ENCODE results near the gene AIG1. TPM values are rescaled to one million over a fixed set of nuclear protein-coding genes. Genes with fewer than 3 reads are reported as not detected.

The AIG1 gene
- total and polyA plus RNA-seq, 2 donors (not counting 1 experiment from before 2014, with no cell fraction given) = 40.6 to 42.2 TPM

DNA sequence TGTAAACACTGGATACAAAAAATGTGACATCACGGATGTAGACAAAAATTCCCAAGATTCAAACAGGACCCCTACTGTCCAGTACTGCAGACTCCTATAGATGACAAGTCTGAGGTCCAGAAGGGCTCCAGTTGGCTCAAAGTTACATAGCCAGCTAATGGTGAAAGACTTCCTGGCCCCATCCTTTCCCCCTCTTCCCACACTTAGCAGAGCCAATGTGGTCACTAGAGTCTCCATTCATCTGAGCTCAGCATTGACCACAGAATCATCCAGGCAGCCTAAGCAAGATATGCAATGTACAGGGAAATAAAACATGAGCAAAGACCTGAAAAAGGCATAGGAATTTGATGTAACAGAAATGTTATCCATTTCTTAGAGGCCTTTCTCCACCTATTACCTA is 209.3 kb downstream of the AIG1 start:
- peak; percentile 55 to 87 for DNase-seq (ENCODE audit: low read depth in 2 of 2)
- Histone ChIP-seq H3K4me1 (ENCODE audit: control insufficient read depth, extremely low read depth, insufficient read depth, low read length) (peaks cover 6% of the 10 kb centered on the region), H3K9ac (ENCODE audit: insufficient read depth, low read length) (no peak overlapping the region), H3K27ac (ENCODE audit: insufficient read depth, low read length) (no peak overlapping the region), H3K27me3 (ENCODE audit: control insufficient read depth, insufficient read depth, low read length) (no peaks in the 10 kb centered on the region), H3K9me3 (ENCODE audit: control insufficient read depth, insufficient read depth, low read depth, low read length) (no peaks in the 10 kb centered on the region), H2AFZ (ENCODE audit: low read length) (no peak overlapping the region), H3K4me3 (replicated peaks in 1 of 4; ENCODE audit: control extremely low read depth in 1 of 4, insufficient read depth in 1 of 4, low read depth in 3 of 4, low read length in 4 of 4) (no peak overlapping the region), H3K4me2 (ENCODE audit: extremely low read depth, insufficient read depth, low read length) (peak overlapping the region; percentile 46), H4K20me1 (ENCODE audit: control insufficient read depth, extremely low read depth, insufficient read depth, low read length) (no peaks in the 10 kb centered on the region), H3K36me3 (ENCODE audit: control insufficient read depth, insufficient read depth, low read length) (no peaks in the 10 kb centered on the region), H3K79me2 (ENCODE audit: control insufficient read depth, insufficient read depth, low read length) (no peaks in the 10 kb centered on the region)
- no peak for TF ChIP-seq CTCF (conservative IDR thresholded peaks at IDR 0.05 in 1 of 2, IDR thresholded peaks at IDR 0.05 in 1 of 2; ENCODE audit: low read depth in 1 of 2, low read length in 2 of 2)
- no peak for TF ChIP-seq EZH2 (IDR thresholded peaks at IDR 0.05; ENCODE audit: low read length, missing control alignments)

GRCh38 chr6:143271024-143271423 is 210.3 kb downstream of the AIG1 start:
- TF ChIP-seq CTCF (conservative IDR thresholded peaks at IDR 0.05 in 1 of 2, IDR thresholded peaks at IDR 0.05 in 1 of 2; ENCODE audit: low read depth in 1 of 2, low read length in 2 of 2) (no peak), EZH2 (IDR thresholded peaks at IDR 0.05; ENCODE audit: low read length, missing control alignments) (no peak)
- peak overlapping the region; percentile 48 for H3K4me2 ChIP-seq (ENCODE audit: extremely low read depth, insufficient read depth, low read length)
- DNase-seq (ENCODE audit: low read depth in 2 of 2) = peak; percentile 85 to 87

DNA sequence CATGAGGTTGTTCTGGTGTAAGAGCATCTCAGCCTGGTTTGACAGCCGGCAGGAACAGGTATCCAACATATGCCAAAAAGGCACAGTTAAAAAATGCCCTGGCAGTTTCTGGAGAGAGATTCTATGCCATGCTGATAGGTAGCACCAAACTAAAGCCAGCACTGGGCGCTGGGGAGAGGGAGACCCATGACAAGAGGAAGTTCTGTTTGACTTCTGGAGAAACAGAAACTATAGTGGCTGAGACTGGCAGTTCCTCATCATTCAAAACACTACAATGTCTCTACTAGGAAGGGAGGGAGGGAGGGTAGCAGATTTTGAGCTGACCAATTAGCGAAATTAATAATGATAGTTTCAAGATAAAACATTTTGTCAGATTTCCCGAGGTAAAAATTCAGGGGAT is 215.7 kb downstream of the AIG1 start:
- H3K4me2 ChIP-seq (ENCODE audit: extremely low read depth, insufficient read depth, low read length) = no peak overlapping the region
- H2AFZ ChIP-seq (ENCODE audit: low read length) = no peak overlapping the region
- H3K36me3 ChIP-seq (ENCODE audit: control insufficient read depth, insufficient read depth, low read length) = no peaks in the 10 kb centered on the region
- no peak for DNase-seq (ENCODE audit: low read depth in 2 of 2)
- H3K27me3 ChIP-seq (ENCODE audit: control insufficient read depth, insufficient read depth, low read length) = no peaks in the 10 kb centered on the region
- H3K4me3 ChIP-seq (replicated peaks in 1 of 4; ENCODE audit: control extremely low read depth in 1 of 4, insufficient read depth in 1 of 4, low read depth in 3 of 4, low read length in 4 of 4) = no peak overlapping the region
- H4K20me1 ChIP-seq (ENCODE audit: control insufficient read depth, extremely low read depth, insufficient read depth, low read length) = no peaks in the 10 kb centered on the region
- H3K9me3 ChIP-seq (ENCODE audit: control insufficient read depth, insufficient read depth, low read depth, low read length) = no peaks in the 10 kb centered on the region
- no peak overlapping the region for H3K27ac ChIP-seq (ENCODE audit: insufficient read depth, low read length)
- TF ChIP-seq EZH2 (IDR thresholded peaks at IDR 0.05; ENCODE audit: low read length, missing control alignments) (no peak), CTCF (conservative IDR thresholded peaks at IDR 0.05 in 1 of 2, IDR thresholded peaks at IDR 0.05 in 1 of 2; ENCODE audit: low read depth in 1 of 2, low read length in 2 of 2) (no peak)
- H3K9ac ChIP-seq (ENCODE audit: insufficient read depth, low read length) = no peak overlapping the region
- H3K4me1 ChIP-seq (ENCODE audit: control insufficient read depth, extremely low read depth, insufficient read depth, low read length) = no peaks in the 10 kb centered on the region
- no peaks in the 10 kb centered on the region for H3K79me2 ChIP-seq (ENCODE audit: control insufficient read depth, insufficient read depth, low read length)

More at GRCh38 chr6:143271024-143271423, 210.3 kb downstream of the AIG1 start:
- Histone ChIP-seq H3K36me3 (ENCODE audit: control insufficient read depth, insufficient read depth, low read length) (no peaks in the 10 kb centered on the region), H3K4me3 (replicated peaks in 1 of 4; ENCODE audit: control extremely low read depth in 1 of 4, insufficient read depth in 1 of 4, low read depth in 3 of 4, low read length in 4 of 4) (no peak overlapping the region), H3K9me3 (ENCODE audit: control insufficient read depth, insufficient read depth, low read depth, low read length) (no peaks in the 10 kb centered on the region), H3K4me1 (ENCODE audit: control insufficient read depth, extremely low read depth, insufficient read depth, low read length) (peaks cover 6% of the 10 kb centered on the region), H3K27me3 (ENCODE audit: control insufficient read depth, insufficient read depth, low read length) (no peaks in the 10 kb centered on the region), H3K9ac (ENCODE audit: insufficient read depth, low read length) (no peak overlapping the region), H4K20me1 (ENCODE audit: control insufficient read depth, extremely low read depth, insufficient read depth, low read length) (no peaks in the 10 kb centered on the region), H3K79me2 (ENCODE audit: control insufficient read depth, insufficient read depth, low read length) (no peaks in the 10 kb centered on the region), H3K27ac (ENCODE audit: insufficient read depth, low read length) (no peak overlapping the region), H2AFZ (ENCODE audit: low read length) (no peak overlapping the region)
